COR-L47 (cell line): ENCODE results near the gene PITPNC1.
"Not testable (repeated sequence)": the region's sequence is repeated elsewhere in the genome, so short reads cannot be mapped to it uniquely, and the experiment has no call there.

Experiments used
- DNase-seq: peaks from one replicate; lab custom pipeline; 2025; lab: John Stamatoyannopoulos, UW

Gene PITPNC1

DNA sequence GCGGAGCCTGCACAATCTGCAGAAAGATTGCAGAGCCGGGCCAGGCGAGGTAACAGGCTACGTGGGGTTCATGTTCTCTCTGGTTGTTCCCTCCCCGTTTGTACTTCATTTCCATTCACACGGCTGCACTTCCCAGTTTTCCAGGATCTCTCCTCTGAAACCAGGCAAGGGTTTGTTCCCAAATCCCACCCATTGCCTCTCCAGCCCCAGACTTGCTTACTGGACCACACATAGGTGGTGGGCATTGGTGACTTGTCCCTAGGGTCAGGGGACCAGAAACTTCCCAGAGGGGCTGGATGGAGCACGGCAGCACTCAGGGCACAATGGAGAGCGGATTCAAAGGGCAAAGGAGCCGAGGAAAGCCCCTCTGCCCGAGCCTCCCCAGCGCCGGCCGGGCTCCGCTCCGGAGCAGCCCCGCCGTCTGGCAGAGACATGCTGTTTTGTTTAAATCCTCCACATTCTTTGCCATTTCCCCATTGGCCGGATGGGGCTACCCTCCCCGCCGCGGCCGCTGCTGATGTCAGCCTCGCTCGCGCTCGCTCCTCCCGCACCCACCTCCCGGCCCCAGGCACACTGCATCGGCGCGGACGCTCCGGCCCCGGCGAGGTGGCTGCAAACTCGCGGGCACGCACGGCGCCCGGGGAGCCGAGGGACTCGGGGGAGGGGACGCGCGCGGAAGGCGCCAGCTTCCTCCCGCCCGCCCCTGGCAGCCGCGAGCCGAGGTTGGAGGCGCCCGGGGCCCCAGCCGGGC lies at the start of gene PITPNC1:
Gene PITPNC1 (plus strand): TSS at position 545 of the 751 bp plus-strand sequence.
- peak; percentile 83 for DNase-seq

DNA sequence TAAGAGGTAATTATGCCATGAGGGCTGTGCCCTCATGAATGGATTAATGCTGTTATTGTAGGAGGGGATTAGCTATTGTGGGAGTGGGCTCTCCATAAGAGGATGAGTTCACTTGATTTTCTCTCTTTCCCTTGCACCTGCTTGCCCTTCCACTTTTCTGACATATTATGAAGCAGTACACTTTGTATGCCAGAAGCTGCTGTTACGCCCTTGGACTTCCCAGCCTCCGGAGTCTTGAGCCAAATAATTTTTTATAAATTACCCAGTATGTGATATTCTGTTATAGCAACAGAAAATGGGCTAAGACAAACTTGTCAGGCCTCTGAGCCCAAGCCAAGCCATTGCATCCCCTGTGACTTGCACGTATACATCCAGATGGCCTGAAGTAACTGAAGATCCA lies 49.1 kb upstream of the PITPNC1 start:
- DNase-seq = no peak

DNA sequence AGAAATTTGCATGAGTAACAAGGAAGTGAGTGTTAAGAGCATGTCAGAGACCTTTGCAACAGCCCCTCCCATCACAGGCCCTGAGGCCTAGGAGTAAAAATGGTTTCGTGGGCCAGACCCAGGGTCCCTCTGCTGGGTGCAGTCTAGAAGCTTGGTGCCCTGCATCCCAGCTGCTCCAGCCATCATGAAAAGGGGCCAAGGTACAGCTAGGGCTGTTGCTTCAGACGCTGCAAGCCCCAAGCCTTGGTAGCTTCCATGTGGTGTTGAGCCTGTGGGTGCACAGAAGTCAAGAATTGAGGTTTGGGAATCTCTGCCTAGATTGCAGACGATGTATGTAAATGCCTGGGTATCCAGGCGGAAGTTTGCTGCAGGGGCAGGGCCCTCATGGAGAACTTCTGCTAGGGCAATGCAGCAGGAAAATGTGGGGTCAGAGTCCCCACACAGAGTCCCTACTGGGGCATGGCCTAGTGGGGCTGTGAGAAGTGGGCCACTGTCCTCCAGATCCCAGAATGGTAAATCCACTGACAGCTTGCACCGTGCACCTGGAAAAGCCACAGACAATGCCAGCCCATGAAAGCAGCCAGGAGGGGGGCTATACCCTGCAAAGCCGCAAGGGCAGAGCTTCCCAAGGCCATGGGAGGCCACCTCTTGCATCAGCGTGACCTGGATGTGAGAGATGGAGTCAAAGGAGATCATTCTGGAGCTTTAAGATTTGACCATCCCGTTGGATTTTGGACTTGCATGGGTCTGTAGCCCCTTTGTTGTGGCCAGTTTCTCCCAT lies 45.5 kb upstream of the PITPNC1 start:
- not testable (repeated sequence) for DNase-seq

DNA sequence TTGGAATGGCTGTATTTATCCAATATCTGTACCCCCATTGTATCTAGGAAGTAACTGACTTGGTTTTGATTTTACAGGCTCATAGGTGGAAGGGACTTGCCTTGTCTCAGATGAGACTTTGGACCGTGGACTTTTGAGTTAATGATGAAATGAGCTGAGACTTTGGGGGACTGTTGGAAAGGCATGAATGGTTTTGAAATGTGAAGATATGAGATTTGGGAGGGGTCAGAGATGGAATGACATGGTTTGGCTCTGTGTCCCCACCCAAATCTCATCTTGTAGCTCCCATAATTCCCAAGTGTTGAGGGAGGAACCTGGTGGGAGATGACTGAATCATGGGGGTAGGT lies 44.9 kb upstream of the PITPNC1 start:
- DNase-seq = not testable (repeated sequence)

DNA sequence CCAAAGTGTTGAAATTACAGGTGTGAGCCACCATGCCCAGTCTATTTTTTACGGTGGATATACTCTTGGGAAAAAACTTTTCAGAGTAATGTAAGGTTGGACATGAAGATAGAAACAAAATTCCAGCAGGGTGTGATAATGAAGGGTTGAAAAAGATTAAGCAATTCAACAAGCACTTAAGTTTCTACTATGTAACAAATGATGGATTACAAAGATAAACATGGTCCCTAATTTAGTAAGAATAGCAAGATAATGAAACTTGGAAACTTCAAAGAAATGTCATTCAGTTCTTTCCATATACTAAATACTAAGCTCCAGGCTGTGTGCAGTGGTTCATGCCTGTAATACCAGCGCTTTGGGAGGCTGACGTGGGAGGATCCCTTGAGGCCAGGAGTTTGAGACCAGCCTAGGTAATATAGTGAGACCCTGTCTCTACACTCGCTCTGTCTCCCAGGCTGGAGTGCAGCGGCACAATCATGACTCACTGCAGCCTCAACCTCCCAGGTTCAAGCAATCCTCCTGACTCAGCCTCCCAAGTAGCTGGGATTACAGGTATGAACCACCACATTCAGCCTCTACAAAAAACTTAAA lies 41.7 kb upstream of the PITPNC1 start:
- no peak for DNase-seq

DNA sequence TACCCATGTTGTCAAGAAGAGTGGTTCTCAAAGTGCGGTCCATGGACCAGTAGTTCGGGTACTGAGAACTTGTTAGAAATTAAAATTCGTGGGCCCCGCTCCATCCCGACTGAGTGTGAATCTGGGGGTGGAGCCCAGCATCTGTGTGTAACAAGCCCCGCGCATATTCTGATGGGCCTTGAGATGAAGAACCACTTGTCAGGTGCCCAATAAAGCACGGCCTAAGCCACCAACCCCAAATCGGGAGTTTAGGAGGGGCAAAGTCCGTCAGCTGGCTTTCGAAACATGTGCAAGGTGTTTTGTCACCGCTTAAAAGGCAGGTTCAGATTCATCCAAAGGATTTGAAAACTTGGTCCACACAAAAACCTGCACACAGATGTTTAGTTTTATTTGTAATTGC lies 40.2 kb upstream of the PITPNC1 start:
- DNase-seq = no peak

DNA sequence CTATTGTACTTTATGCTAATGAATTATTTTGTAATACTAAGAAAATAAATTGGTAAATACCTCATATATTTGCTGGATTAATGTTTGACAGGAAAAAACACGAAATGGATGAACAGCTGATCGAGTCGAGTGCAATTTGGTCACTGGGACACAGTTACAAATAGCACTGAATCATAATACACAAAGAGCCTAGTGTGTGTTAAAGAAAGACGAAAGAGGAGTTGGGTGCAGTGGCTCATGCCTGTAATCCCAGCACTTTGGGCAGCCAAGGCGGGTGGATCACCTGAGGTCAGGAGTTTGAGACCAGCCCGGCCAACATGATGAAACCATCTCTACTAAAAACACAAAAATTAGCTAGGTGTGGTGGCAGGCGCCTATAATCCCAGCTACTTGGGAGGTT lies 38.7 kb upstream of the PITPNC1 start:
- not testable (repeated sequence) for DNase-seq

DNA sequence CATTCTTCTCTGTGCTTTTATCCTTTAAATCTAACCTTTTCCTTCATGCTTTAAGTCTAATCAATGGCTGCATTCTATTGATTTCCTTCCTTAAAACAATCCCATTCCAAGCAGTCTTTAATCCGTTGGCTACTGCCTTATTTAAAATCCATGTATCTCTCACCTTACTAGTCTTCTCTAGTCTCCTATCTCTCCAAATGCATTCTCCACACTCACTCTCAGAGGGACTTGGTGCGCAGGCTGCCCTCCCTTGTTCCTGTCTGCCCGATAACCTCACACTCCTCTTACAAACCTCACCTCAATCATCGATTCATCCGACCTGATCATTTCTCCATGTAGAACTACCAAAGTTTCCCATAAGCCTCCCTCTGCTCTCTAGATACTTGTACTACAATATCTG lies 33.8 kb upstream of the PITPNC1 start:
- DNase-seq = no peak

DNA sequence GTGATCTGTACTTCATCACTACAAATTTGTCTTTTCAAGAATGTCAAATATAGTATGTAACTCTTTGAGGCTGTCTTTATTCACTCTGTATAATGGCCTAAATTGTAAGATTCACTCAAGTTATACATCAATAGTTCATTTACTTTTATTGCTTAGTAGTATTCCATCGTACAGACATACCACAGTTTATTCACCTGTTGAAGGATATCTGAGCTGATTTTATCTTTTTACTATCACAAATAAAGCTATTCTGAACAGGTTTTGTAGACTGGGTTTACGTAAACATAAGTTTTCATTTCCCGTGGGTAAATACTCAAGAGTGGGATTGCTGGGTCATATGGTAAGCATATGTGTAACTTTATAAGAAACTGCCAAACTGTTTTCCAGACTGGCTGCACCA lies 29.3 kb upstream of the PITPNC1 start:
- no peak for DNase-seq

DNA sequence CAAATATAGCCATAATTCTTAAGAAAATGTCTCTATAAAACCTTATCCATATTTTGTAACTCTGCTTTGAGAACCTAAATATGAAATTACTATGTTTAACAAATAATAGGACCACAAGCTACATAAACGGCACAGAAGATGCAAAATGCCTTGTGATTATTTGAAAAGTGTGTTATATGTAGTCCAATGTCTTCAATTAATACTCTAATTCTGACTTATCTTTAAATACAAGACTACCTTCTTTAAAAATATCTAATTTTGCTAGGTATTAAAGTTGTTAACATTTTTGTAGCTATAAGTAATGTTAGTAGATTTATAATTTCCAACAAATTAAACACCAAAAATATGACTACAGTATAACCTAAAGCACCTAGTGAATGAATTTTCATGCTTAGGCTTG lies 27.7 kb upstream of the PITPNC1 start:
- no peak for DNase-seq

DNA sequence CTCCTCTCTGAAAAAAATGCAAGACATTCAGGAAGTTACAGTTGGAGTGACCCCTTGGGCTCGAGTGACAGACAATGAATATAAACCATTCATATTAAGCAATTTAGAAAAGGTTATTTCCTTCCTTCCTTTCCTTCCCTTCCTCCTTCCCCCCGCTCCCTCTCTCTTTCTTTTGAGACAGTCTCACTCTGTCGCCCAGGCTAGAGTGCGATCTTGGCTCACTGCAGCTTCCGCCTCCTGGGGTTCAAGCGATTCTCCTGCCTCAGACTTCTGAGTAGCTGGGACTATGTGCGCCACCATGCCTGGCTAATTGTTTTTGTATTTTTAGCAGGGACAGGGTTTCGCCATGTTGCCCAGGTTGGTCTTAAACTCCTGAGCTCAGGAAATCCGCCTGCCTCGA lies 23.9 kb upstream of the PITPNC1 start:
- no peak for DNase-seq

DNA sequence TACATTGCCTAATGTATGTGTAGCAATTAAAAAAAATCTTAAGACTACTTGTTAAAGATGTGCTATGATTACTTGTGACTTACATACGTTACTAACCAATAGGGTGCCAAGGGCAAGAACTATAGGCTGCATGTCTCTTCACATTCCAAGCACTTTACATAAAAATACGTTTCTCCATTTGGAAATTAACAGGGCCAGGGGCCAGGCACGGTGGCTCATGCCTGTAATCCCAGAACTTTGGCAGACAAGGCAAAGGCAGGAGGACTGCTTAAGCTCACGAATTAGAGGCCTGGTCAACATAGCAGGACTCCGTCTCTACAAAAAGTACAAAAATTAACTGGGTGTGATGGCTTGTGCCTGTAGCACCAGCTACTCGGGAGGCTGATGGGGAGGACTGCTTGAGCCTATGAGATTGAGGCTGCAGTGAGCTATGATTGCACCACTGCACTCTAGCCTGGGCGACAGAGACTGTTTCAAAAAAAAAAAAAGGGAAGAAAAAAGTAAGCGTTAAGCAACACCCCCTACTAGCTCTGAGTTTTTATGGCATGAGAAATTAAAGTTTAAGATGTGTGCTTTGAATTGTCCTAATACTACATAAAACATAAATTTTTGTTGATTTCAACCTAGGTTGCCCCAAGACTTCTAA lies 23.0 kb upstream of the PITPNC1 start:
- DNase-seq = no peak

DNA sequence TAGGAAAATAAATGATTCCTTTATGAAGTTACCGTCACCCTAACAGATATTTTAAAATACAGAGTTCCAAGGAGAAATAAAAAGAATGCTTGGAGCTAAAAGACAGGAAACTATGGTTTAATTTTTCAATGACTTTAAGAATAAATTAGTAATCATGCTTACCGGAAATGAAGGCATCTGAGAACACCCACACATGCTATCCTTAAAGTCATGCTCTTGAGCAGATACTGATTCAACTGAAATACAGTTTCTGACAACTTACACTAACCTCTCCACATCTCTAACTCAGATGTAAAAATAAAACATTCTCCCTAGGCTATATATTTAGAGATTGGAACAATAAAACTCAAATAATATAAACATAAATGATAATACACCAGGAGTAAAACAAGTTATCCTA lies 18.5 kb upstream of the PITPNC1 start:
- DNase-seq = no peak

DNA sequence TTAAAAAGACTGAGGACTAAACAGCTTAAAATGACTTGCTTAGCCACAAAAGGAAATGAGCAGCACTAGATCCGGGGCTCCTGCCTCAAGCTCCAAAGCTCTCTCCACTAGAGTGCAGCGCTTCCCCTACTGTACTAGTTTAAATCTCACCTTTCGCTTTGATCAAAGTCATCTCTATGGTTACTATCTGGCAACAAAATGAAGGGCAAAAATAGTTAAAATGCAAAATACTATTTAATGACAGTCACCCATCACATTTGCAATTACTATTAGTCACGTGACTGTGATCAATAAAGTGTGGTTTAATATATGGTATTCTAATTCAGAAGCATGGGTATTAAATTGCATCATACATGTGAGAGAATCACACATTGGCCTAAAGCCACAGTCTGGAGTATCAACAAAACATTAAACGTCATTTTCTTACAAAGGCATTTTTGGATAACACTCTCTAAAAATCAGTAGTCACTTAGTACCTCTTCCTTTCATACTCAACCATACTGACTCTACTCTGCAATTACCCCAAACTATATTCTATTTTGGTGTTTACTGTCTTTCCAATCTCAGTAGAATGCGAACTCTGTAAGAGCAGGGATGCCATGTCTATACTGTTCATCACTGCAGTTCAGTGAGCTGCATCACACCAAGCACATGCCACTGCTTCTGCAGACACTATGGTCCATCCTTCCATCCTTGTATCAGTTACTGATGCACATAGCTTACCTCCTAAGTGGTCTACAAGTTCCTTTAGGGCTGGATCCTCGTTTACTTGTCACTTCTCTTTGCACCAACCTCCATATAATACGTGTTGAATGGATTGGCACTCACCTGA lies 16.9 kb upstream of the PITPNC1 start:
- peak; percentile 12 for DNase-seq

DNA sequence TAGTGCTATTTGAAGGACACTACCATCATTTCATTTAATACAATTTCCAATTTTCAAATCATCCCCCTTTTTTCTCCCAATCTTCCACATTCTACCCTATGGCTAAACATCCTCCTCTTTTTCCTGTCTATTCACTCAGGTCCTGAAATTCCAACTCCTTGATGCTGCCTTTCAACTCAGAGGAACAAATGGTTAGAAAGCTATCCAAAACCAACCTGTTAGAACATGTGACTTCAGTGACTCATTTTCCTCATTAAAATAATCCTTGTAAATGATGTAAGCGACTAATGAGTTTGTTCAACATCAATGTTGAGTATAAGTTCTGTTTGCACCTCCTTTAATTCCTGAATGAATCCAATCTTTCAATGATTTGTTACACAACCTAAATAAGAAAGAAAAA lies 16.2 kb upstream of the PITPNC1 start:
- no peak for DNase-seq

DNA sequence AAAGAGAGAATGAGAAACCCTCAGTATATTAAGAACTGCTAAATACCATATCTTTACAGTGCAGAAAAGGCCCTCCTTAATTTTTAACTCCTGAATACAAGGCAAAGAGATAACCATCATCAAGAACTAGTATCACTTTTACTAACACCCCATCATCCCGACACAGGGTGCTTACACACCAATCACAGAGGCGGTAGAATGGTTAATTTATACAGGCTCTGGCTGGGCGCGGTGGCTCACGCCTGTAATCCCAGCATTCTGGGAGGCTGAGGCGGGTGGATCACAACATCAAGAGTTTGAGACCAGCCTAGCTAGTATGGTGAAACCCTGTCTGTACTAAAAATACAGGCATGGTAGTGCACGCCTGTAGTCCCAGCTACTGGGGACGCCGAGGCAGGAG lies 14.9 kb upstream of the PITPNC1 start:
- no peak for DNase-seq

DNA sequence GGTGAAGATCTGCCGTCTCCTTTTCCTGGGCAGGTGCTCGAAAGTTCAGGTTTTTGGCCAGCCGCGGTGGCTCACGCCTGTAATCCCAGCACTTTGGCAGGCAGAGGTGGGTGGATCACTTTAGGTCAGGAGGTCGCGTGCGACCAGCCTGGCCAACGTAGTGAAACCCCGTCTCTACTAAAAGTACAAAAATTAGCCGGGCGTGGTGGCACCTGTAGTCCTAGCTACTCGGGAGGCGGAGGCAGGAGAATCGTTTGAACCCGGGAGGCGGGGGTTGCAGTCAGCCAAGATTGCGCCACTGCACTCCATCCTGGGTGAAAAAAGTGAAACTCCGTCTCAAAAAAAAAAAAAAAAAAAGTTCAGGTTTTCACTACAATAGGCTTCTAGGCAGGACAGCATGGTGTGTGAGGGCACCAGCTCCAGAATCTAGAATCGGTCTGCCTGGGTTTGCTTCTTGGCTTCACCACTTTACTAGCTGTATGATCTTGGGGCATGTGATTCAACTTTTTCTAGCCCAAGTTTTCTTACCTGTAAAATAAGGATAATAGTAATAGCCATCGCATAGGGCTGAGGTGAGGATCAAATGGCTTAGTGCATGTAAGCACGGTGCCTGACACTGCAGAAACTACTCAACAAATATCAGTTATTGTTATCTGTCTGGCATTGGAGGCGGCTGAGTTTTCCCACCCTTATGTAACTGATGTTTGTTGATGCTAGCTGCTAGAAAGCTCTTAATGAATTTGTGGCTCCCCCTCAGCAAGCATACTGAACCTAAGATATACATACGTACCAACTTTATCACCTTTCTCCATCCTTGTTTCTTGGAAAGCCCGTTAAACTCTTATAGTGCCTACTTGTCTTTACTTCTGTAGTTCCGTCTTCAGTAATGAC lies 12.0 kb upstream of the PITPNC1 start:
- no peak for DNase-seq

DNA sequence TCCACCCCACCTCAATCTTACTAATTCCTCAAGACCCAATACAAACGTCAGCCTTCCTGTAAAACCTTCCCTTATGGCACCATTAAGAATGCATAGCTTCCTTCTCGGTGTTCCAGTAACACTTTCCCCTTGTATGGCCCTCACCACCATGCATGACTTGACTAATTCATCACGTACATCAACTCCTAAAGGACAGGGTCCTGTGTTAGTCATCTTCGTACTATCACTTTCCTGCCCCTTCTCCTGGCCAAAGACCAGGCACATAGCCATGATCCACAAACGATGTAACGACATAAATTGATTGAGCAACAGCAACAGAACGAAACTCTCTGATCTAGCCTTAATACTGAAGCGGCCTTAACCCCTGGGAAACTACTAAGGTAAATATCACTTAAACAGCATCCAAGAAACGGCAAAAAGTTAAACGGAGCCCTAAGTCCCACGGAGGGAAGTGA lies 11.3 kb upstream of the PITPNC1 start:
- DNase-seq = peak; percentile 4

DNA sequence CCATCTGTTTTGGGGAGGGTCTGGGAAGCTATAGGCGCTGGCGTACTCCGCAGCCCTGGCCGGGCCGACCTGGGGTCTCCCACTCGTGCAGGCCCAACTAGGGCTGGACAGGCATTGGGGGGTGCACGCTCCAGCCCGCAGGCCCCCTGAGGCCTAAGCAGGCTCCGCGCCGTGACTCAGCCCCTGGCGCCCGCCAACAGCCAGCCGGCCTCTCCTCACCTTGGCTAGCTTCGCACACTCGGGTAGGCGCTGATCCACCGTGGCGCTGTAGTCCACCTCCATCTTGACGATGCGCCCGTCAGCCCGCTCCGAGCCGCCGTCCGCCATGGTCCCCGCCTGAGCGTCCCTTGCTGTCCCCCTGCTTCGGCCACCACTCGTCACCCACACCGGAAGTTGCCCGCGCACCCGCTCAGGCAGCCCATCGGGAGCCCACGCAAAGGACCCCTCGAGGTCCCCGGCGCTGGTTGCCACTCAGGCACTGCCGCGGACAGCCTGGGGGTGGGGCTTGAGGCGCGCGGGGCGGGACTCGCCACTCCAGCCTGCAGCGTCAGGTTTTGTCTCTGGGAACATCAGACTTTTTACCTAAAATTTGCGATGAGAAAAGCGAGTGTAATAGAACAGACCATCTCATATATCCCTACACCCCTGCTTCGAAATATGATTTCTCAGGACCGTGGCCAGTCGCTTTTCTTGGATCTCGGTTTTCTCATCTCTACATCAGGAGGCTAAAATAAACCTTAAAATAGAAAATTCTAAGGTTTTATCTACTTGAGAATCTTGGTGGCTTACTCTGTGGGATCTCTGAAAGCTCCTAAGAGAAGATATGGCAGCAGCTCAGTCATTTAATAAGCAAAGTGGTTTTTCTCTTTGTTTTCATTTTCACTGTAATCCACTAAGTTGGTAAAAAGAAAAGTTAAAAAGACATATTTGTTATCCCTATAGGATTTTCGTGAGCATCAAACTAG lies 10.6 kb upstream of the PITPNC1 start, which contains the start of gene PSMD12:
Gene PSMD12 (minus strand): TSS at position 385 of the 965 bp plus-strand sequence. CDS start 58 bp downstream, at position 327.
- peak; percentile 90 for DNase-seq
